Osteoblast (primary cell): ENCODE data around the gene MED12. TPM values are rescaled to one million over a fixed set of nuclear protein-coding genes. Genes with fewer than 3 reads are reported as not detected.
A peak's percentile ranks its signal among the peaks of the same experiment; 100 is the strongest.

Source experiments
- DNase-seq: peaks from one replicate; pipeline ENCODE4 v3.0.0; 2011; ENCODE audit warnings: low spot score, mixed read lengths; ENCODE audit not compliant: insufficient read length; ENCODE audit errors: missing footprints
- H2AFZ ChIP-seq: 2 replicates; pipeline ENCODE4 v1.6.0; 2011; ENCODE audit warnings: mild to moderate bottlenecking, low read length
- H3K27ac ChIP-seq: 2 replicates; pipeline ENCODE4 v1.5.1; 2011; ENCODE audit warnings: mild to moderate bottlenecking, low read depth, low read length, moderate library complexity
- H3K27me3 ChIP-seq: 2 replicates; pipeline ENCODE4 v1.6.0; 2012; ENCODE audit warnings: mild to moderate bottlenecking, control low read depth, inconsistent platforms, low read length, moderate library complexity; ENCODE audit not compliant: insufficient read depth
- H3K36me3 ChIP-seq: 2 replicates; pipeline ENCODE4 v1.5.1; 2011; ENCODE audit warnings: mild to moderate bottlenecking, low read length, control low read depth, moderate library complexity; ENCODE audit not compliant: insufficient read depth
- H3K4me1 ChIP-seq: 2 replicates; pipeline ENCODE4 v1.5.1; 2011; ENCODE audit warnings: mild to moderate bottlenecking, low read length, control low read depth, moderate library complexity; ENCODE audit not compliant: insufficient read depth
- H3K4me2 ChIP-seq: 2 replicates; pipeline ENCODE4 v1.6.0; 2011; ENCODE audit warnings: mild to moderate bottlenecking, low read length; ENCODE audit not compliant: insufficient read depth
- H3K4me3 ChIP-seq: fragments of 200-600 bp; sonication (generic); 3 replicates; pipeline ENCODE4 v1.5.1; 2012; ENCODE audit warnings: mild to moderate bottlenecking, low read length, inconsistent platforms; ENCODE audit not compliant: insufficient read depth
- H3K79me2 ChIP-seq: 2 replicates; pipeline ENCODE4 v1.6.0; 2012; ENCODE audit warnings: mild to moderate bottlenecking, low read length, control low read depth, inconsistent platforms; ENCODE audit not compliant: insufficient read depth
- H3K9me3 ChIP-seq: 2 replicates; pipeline ENCODE4 v1.5.1; 2011; ENCODE audit warnings: low read depth, low read length, control low read depth
- H4K20me1 ChIP-seq: 2 replicates; pipeline ENCODE4 v1.6.0; 2012; ENCODE audit warnings: mild to moderate bottlenecking, low read length, control low read depth; ENCODE audit not compliant: insufficient read depth
- CTCF ChIP-seq: IDR thresholded peaks from 2 replicates; pipeline ENCODE4 v1.5.1; 2011; ENCODE audit warnings: mild to moderate bottlenecking, low read depth, low read length, moderate library complexity; ENCODE audit errors: extremely low read depth
- total RNA-seq: library from RNA; depleted of rRNA; stranded (reverse); fragments of >200 nt; gene quantifications from 2 replicates; pipeline ENCODE4 v1.2.3, GENCODE V29; 2012

MED12 gene
- total RNA-seq, 1 donor, result 24.2 TPM

- Histone ChIP-seq H3K36me3 (no peaks in the 10 kb centered on the region), H3K4me2 (peak overlapping the region; percentile 92), H3K27me3 (peaks cover 12% of the 10 kb centered on the region), H3K9me3 (no peaks in the 10 kb centered on the region), H2AFZ (peak overlapping the region; percentile 89), H3K4me1 (peaks cover 11% of the 10 kb centered on the region), H3K79me2 (no peaks in the 10 kb centered on the region), H3K27ac (peak overlapping the region; percentile 81), H3K4me3 (peak overlapping the region; percentile 75), H4K20me1 (no peaks in the 10 kb centered on the region)
- TF ChIP-seq CTCF, result no peak
- peak; percentile 83 for DNase-seq
Measured at GRCh38 chrX:71181910-71182799, 63.8 kb downstream of the MED12 start.

- H3K4me1 ChIP-seq, result peaks cover 11% of the 10 kb centered on the region
- H3K4me3 ChIP-seq, result peak overlapping the region; percentile 75
- H4K20me1 ChIP-seq, result no peaks in the 10 kb centered on the region
- TF ChIP-seq CTCF, result no peak
- H3K9me3 ChIP-seq, result no peaks in the 10 kb centered on the region
- H3K79me2 ChIP-seq, result no peaks in the 10 kb centered on the region
- H3K4me2 ChIP-seq, result peak overlapping the region; percentile 92
- H3K36me3 ChIP-seq, result no peaks in the 10 kb centered on the region
- peak overlapping the region; percentile 26 for H2AFZ ChIP-seq
- peaks cover 8% of the 10 kb centered on the region for H3K27me3 ChIP-seq
- no peak overlapping the region for H3K27ac ChIP-seq
- DNase-seq, result no peak
Measured at GRCh38 chrX:71182871-71183270, 64.5 kb downstream of the MED12 start.

GRCh38 chrX:71183341-71183740, 64.9 kb downstream of the MED12 start:
- Histone ChIP-seq H3K79me2 (no peaks in the 10 kb centered on the region), H2AFZ (no peak overlapping the region), H3K36me3 (no peaks in the 10 kb centered on the region), H4K20me1 (no peaks in the 10 kb centered on the region), H3K27ac (no peak overlapping the region), H3K4me3 (no peak overlapping the region), H3K4me1 (peaks cover 11% of the 10 kb centered on the region), H3K27me3 (peaks cover 4% of the 10 kb centered on the region), H3K9me3 (no peaks in the 10 kb centered on the region), H3K4me2 (no peak overlapping the region)
- no peak for TF ChIP-seq CTCF
- DNase-seq, result no peak

- no peak for TF ChIP-seq CTCF
- Histone ChIP-seq H3K4me3 (no peak overlapping the region), H4K20me1 (no peaks in the 10 kb centered on the region), H3K79me2 (no peaks in the 10 kb centered on the region), H3K4me1 (peaks cover 8% of the 10 kb centered on the region), H3K9me3 (no peaks in the 10 kb centered on the region), H3K27me3 (peaks cover 3% of the 10 kb centered on the region), H3K36me3 (no peaks in the 10 kb centered on the region), H3K4me2 (no peak overlapping the region), H2AFZ (no peak overlapping the region), H3K27ac (no peak overlapping the region)
- DNase-seq, result no peak
Measured at GRCh38 chrX:71184092-71184491, 65.7 kb downstream of the MED12 start.
